ENCODE results near the gene SNRK. TPM values are rescaled to one million over a fixed set of nuclear protein-coding genes. Genes with fewer than 3 reads are reported as not detected.

SNRK gene
- total RNA-seq, 6 donors from 2014 or later, result 25.1 to 68.5 (median 45.3) TPM

- ATAC-seq (ENCODE audit: low FRiP score in 2 of 2) (no peak), DNase-seq (no peak)
- Histone ChIP-seq H3K4me3 (no peak overlapping the region), H3K36me3 (no peaks in the 10 kb centered on the region), H3K27me3 (no peaks in the 10 kb centered on the region), H3K27ac (peak overlapping the region in 1 of 4 donors; percentile 79), H3K4me1 (peaks cover 0 to 22% (median 18%) of the 10 kb centered on the region in 4 donors), H3K9me3 (peaks cover 0 to 6% (median 4%) of the 10 kb centered on the region in 4 donors)
- TF ChIP-seq POLR2AphosphoS5 (IDR thresholded peaks at IDR 0.05), result no peak
- TF ChIP-seq EP300 (IDR thresholded peaks at IDR 0.05), result no peak
- TF ChIP-seq, protein P1, sequence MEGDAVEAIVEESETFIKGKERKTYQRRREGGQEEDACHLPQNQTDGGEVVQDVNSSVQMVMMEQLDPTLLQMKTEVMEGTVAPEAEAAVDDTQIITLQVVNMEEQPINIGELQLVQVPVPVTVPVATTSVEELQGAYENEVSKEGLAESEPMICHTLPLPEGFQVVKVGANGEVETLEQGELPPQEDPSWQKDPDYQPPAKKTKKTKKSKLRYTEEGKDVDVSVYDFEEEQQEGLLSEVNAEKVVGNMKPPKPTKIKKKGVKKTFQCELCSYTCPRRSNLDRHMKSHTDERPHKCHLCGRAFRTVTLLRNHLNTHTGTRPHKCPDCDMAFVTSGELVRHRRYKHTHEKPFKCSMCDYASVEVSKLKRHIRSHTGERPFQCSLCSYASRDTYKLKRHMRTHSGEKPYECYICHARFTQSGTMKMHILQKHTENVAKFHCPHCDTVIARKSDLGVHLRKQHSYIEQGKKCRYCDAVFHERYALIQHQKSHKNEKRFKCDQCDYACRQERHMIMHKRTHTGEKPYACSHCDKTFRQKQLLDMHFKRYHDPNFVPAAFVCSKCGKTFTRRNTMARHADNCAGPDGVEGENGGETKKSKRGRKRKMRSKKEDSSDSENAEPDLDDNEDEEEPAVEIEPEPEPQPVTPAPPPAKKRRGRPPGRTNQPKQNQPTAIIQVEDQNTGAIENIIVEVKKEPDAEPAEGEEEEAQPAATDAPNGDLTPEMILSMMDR (IDR thresholded peaks at IDR 0.05), result no peak
- no peak for TF ChIP-seq POLR2A (IDR thresholded peaks at IDR 0.05)
Measured at GRCh38 chr3:43244694-43245093, 41.6 kb upstream of the SNRK start.

- H3K27ac ChIP-seq, result peak overlapping the region in 3 of 4 donors; percentile 28 to 67 (median 48)
- peaks cover 0 to 6% (median 4%) of the 10 kb centered on the region in 4 donors for H3K9me3 ChIP-seq
- no peaks in the 10 kb centered on the region for H3K36me3 ChIP-seq
- WGBS, 2 donors, result 38 to 40% methylated on average over 2 of the region's 2 CpGs
- H3K27me3 ChIP-seq, result no peaks in the 10 kb centered on the region
- DNase-seq (no peak), ATAC-seq (ENCODE audit: low FRiP score in 2 of 2) (peak in 1 of 2 donors; percentile 19)
- H3K4me1 ChIP-seq, result peaks cover 0 to 22% (median 18%) of the 10 kb centered on the region in 4 donors
- no peak overlapping the region for H3K4me3 ChIP-seq
- TF ChIP-seq, protein P1 (IDR thresholded peaks at IDR 0.05), result no peak
- TF ChIP-seq EP300 (IDR thresholded peaks at IDR 0.05) (no peak), POLR2AphosphoS5 (IDR thresholded peaks at IDR 0.05) (peak; percentile 54 to 65), POLR2A (IDR thresholded peaks at IDR 0.05) (no peak)
Measured at GRCh38 chr3:43246976-43247375, 39.4 kb upstream of the SNRK start.

GRCh38 chr3:43247561-43248184 is 38.7 kb upstream of the SNRK start:
- Histone ChIP-seq H3K36me3 (no peaks in the 10 kb centered on the region), H3K9me3 (peaks cover 0 to 2% (median 1%) of the 10 kb centered on the region in 4 donors), H3K4me3 (no peak overlapping the region), H3K27ac (peak overlapping the region in 1 of 4 donors; percentile 67), H3K4me1 (peaks cover 0 to 22% (median 18%) of the 10 kb centered on the region in 4 donors), H3K27me3 (no peaks in the 10 kb centered on the region)
- DNase-seq (no peak), ATAC-seq (ENCODE audit: low FRiP score in 2 of 2) (no peak)
- TF ChIP-seq POLR2A (IDR thresholded peaks at IDR 0.05) (no peak), POLR2AphosphoS5 (IDR thresholded peaks at IDR 0.05) (no peak), EP300 (IDR thresholded peaks at IDR 0.05) (no peak)
- TF ChIP-seq, protein P1 (IDR thresholded peaks at IDR 0.05), result no peak
- WGBS, 2 donors, result 34 to 40% methylated on average over 3 of the region's 3 CpGs

DNA sequence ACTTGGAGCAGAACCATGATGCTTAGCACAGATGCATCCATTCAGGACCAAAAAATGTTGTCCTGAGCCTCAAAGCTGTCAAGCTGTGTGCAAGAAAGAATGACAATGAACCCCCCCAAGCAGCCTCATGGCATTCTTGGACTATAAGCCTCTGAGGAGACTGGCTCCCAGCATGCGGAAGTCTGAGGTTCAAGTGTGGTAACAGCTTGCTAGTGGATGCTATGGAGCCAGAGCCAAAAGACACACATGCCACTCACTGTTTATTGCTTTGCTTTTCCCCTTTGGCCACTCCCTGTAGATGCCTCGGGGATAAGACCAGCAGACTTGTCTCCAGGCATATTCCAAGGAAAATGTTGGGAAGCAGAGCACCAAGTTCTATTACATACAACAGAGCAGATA is 38.2 kb upstream of the SNRK start:
- Histone ChIP-seq H3K9me3 (no peaks in the 10 kb centered on the region), H3K27me3 (no peaks in the 10 kb centered on the region), H3K36me3 (no peaks in the 10 kb centered on the region), H3K4me3 (no peak overlapping the region), H3K27ac (peak overlapping the region in 1 of 4 donors; percentile 67), H3K4me1 (peaks cover 0 to 22% (median 18%) of the 10 kb centered on the region in 4 donors)
- TF ChIP-seq POLR2A (IDR thresholded peaks at IDR 0.05) (no peak), POLR2AphosphoS5 (IDR thresholded peaks at IDR 0.05) (peak in 1 of 2 donors; percentile 31), EP300 (IDR thresholded peaks at IDR 0.05) (no peak)
- TF ChIP-seq, protein P1 (IDR thresholded peaks at IDR 0.05), result no peak
- WGBS, 2 donors, result 45 to 54% methylated on average over 2 of the region's 2 CpGs
- ATAC-seq (ENCODE audit: low FRiP score in 2 of 2), result no peak
- DNase-seq, result no peak

GRCh38 chr3:43248973-43249372 is 37.4 kb upstream of the SNRK start:
- TF ChIP-seq POLR2A (IDR thresholded peaks at IDR 0.05) (no peak), POLR2AphosphoS5 (IDR thresholded peaks at IDR 0.05) (no peak)
- TF ChIP-seq, protein P1 (IDR thresholded peaks at IDR 0.05), result no peak
- DNase-seq, result no peak
- WGBS, 2 donors, result 77 to 90% methylated on average over 2 of the region's 2 CpGs
- no peaks in the 10 kb centered on the region for H3K9me3 ChIP-seq
- peak overlapping the region in 1 of 4 donors; percentile 67 for H3K27ac ChIP-seq
- no peaks in the 10 kb centered on the region for H3K36me3 ChIP-seq
- H3K27me3 ChIP-seq, result no peaks in the 10 kb centered on the region
- H3K4me3 ChIP-seq, result no peak overlapping the region
- H3K4me1 ChIP-seq, result peaks cover 0 to 21% (median 18%) of the 10 kb centered on the region in 4 donors
- no peak for ATAC-seq (ENCODE audit: low FRiP score in 2 of 2)
